HepG2 (cell line): ENCODE results near the gene EPHA10. TPM values are rescaled to one million over a fixed set of nuclear protein-coding genes. Genes with fewer than 3 reads are reported as not detected.

Source experiments
- ATAC-seq: fragments of 200-7000 bp; cut with Tn5 transposase; 3 replicates; pipeline ENCODE4 v1.9.1; 2020; ENCODE audit warnings: mild to moderate bottlenecking, moderate library complexity
- BruUV-seq: library from RNA; stranded (reverse); fragments of 400-500 nt; replicated peaks from 2 replicates; lab custom pipeline; 2021; lab: Mats Ljungman, UMichigan
- CTCF ChIA-PET: fragments of 300-600 bp; formaldehyde crosslinking; extraction: SDS; loops from one replicate; lab custom pipeline; 2021; ENCODE audit warnings: low total read pairs, inconsistent platforms, low intra/inter-chr PET ratio; lab: Yijun Ruan, JAX
- POLR2A ChIA-PET: fragments of 350-600 bp; sonication (Branson Sonifier 250); formaldehyde crosslinking; loops from one replicate; lab custom pipeline; 2020; ENCODE audit warnings: antibody characterized with exemption, inconsistent platforms; lab: Yijun Ruan, JAX
- DNase-seq: peaks from one replicate; pipeline ENCODE4 v3.0.0-alpha.2; 2015; ENCODE audit warnings: low spot score
- FAIRE-seq: peaks from 3 replicates; lab custom pipeline; 2011; peaks lifted over from hg19 to GRCh38; lab: Jason Lieb, UNC
- H2AFZ ChIP-seq: one replicate; pipeline ENCODE4 v1.6.1; 2011; ENCODE audit warnings: low read length, inconsistent platforms
- H3K27ac ChIP-seq: fragments of 300-600 bp; 3 replicates; pipeline ENCODE4 v1.8.0; 2011; ENCODE audit warnings: mixed run types, mild to moderate bottlenecking, mixed read lengths, low read length, inconsistent platforms; ENCODE audit not compliant: insufficient read depth; ENCODE audit errors: extremely low read length
- H3K27me3 ChIP-seq, 2 experiments: fragments of 200-600 bp in 1 of 2; 2 replicates in 1 of 2; 3 replicates in 1 of 2; pipeline versions ENCODE4 v1.6.0 to v1.8.0; 2011; ENCODE audit warnings: low read length in 2 of 2, mild to moderate bottlenecking in 2 of 2, moderate library complexity in 2 of 2, inconsistent platforms in 1 of 2; ENCODE audit not compliant: insufficient read depth in 2 of 2, control insufficient read depth in 1 of 2
- H3K36me3 ChIP-seq, 2 experiments: fragments of 200-600 bp in 1 of 2; replicated peaks in 1 of 2; 2 replicates in 1 of 2; 3 replicates in 1 of 2; pipeline versions ENCODE4 v1.5.1 to v1.8.0; 2011; ENCODE audit warnings: low read length in 2 of 2, inconsistent platforms in 1 of 2; ENCODE audit not compliant: insufficient read depth in 2 of 2, control insufficient read depth in 1 of 2
- H3K4me1 ChIP-seq: 2 replicates; pipeline ENCODE4 v1.5.1; 2012; ENCODE audit warnings: low read length, inconsistent platforms; ENCODE audit not compliant: insufficient read depth
- H3K4me2 ChIP-seq: 2 replicates; pipeline ENCODE4 v1.6.0; 2011; ENCODE audit warnings: low read depth, low read length, inconsistent platforms
- H3K4me3 ChIP-seq, 3 experiments: fragments of 200-600 bp in 1 of 3; sonication (generic), shearing (Covaris generic) in 1 of 3; replicated peaks in 1 of 3; 2 replicates each; pipeline ENCODE4 v1.5.1; 2011 to 2016; ENCODE audit warnings: low read length in 3 of 3, inconsistent platforms in 2 of 3, low read depth in 2 of 3, mild to moderate bottlenecking in 2 of 3, control low read depth in 1 of 3, mixed read lengths in 1 of 3; ENCODE audit not compliant: insufficient read depth in 1 of 3
- H3K79me2 ChIP-seq: one replicate; pipeline ENCODE4 v1.6.1; 2011; ENCODE audit warnings: low read length, inconsistent platforms; ENCODE audit not compliant: insufficient read depth
- H3K9ac ChIP-seq: 2 replicates; pipeline ENCODE4 v1.6.0; 2011; ENCODE audit warnings: mild to moderate bottlenecking, low read depth, low read length, inconsistent platforms; ENCODE audit not compliant: insufficient read depth
- H3K9me3 ChIP-seq: 2 replicates; pipeline ENCODE4 v1.5.1; 2012; ENCODE audit warnings: mild to moderate bottlenecking, low read length
- H4K20me1 ChIP-seq: 2 replicates; pipeline ENCODE4 v1.6.0; 2011; ENCODE audit warnings: inconsistent platforms, mild to moderate bottlenecking, low read length, moderate library complexity; ENCODE audit not compliant: insufficient read depth
- GPN1 ChIP-seq: sonication (generic); formaldehyde crosslinking; IDR thresholded peaks from 2 replicates; pipeline ENCODE4 v1.5.1; 2020; ENCODE audit warnings: missing genetic modification reagents, borderline replicate concordance
- MAX ChIP-seq: IDR thresholded peaks from 2 replicates; pipeline ENCODE4 v1.6.1; 2012; ENCODE audit warnings: inconsistent platforms
- PATZ1 ChIP-seq: sonication (generic); formaldehyde crosslinking; IDR thresholded peaks from 2 replicates; pipeline ENCODE4 v1.4.0; 2020; ENCODE audit warnings: missing genetic modification reagents
- UBTF ChIP-seq: sonication (generic); formaldehyde crosslinking; IDR thresholded peaks from 2 replicates; pipeline ENCODE4 v1.4.0; 2020; ENCODE audit warnings: mild to moderate bottlenecking, missing genetic modification reagents
- ZBTB14 ChIP-seq: sonication (generic); formaldehyde crosslinking; IDR thresholded peaks from 2 replicates; pipeline ENCODE4 v1.4.0; 2020; ENCODE audit warnings: missing genetic modification reagents
- ZFX ChIP-seq: sonication (generic); formaldehyde crosslinking; IDR thresholded peaks from 2 replicates; pipeline ENCODE4 v1.4.0; 2020; ENCODE audit warnings: mild to moderate bottlenecking, low read depth, missing genetic modification reagents, moderate library complexity
- ZFY ChIP-seq: sonication (generic); formaldehyde crosslinking; IDR thresholded peaks from 2 replicates; pipeline ENCODE4 v1.4.0; 2020; ENCODE audit warnings: missing genetic modification reagents
- ZNF768 ChIP-seq: sonication (generic); formaldehyde crosslinking; IDR thresholded peaks from 2 replicates; pipeline ENCODE4 v1.4.0; 2020; ENCODE audit warnings: missing genetic modification reagents
- ZNF777 ChIP-seq: sonication (generic); formaldehyde crosslinking; IDR thresholded peaks from 2 replicates; pipeline ENCODE4 v1.4.0; 2020; ENCODE audit warnings: missing genetic modification reagents
- WGBS: methylation state at CpG from one replicate; pipeline ENCODE4 v1.1.6; 2017; ENCODE audit warnings: low lambda C conversion rate; 5-methylcytosine and 5-hydroxymethylcytosine counted together
- in situ Hi-C: cut with HindIII; loops from 2 replicates; pipeline ENCODE4 v1.10.0; 2017; ENCODE audit warnings: low pct_unique_long_range_greater_than_20kb; ENCODE audit not compliant: extremely low pct_ligation_motif_present
- intact Hi-C: fragments of 100-400 bp; cut with micrococcal nuclease; formaldehyde crosslinking; loops from one replicate; pipeline ENCODE4 v1.10.0; 2022; ENCODE audit not compliant: unreplicated experiment
- polyA plus RNA-seq, 8 experiments: library from polyadenylated mRNA; depleted of rRNA in 3 of 8; stranded (reverse) in 7 of 8; unstranded in 1 of 8; fragments of >200 nt; fragmentation: Illumina TruSeq in 4 of 8; extraction: Trizol in 4 of 8; gene quantifications; 2 replicates each; pipeline versions ENCODE4 v1.2.1 to v1.2.3, GENCODE V29; 2011 to 2016; ENCODE audit warnings: low read depth in 4 of 8, missing spikeins in 1 of 8, mixed read lengths in 1 of 8; ENCODE audit not compliant: insufficient read depth in 1 of 8
- total RNA-seq, 5 experiments: library from RNA; depleted of rRNA; stranded (reverse); fragments of >200 nt; fragmentation: Illumina TruSeq; extraction: Trizol; gene quantifications; 2 replicates each; pipeline ENCODE4 v1.2.3, GENCODE V29; 2016; ENCODE audit warnings: low read depth in 1 of 5

Gene EPHA10
- total and polyA plus RNA-seq, 2 of the 13 experiments (the other 11 are each of a cell fraction or from before 2014, with no cell fraction given): 0.11 to 0.58 TPM

- DNase-seq (no peak), FAIRE-seq (no peak), ATAC-seq (peak; percentile 86)
- no TSS peak for BruUV-seq
- H3K79me2 ChIP-seq: no peaks in the 10 kb centered on the region
- no peaks in the 10 kb centered on the region for H3K9me3 ChIP-seq
- no peak overlapping the region for H3K27ac ChIP-seq
- POLR2A ChIA-PET: no interaction called here
- in situ Hi-C loops: no loop called here
- H3K27me3 ChIP-seq: peaks cover 6 to 39% of the 10 kb centered on the region in 2 experiments; a peak in 4 of 5 replicates
- H2AFZ ChIP-seq: no peak overlapping the region
- TF ChIP-seq ZNF777 (CRISPR knock-in tag): peak; percentile 97
- no peak for TF ChIP-seq GPN1 (CRISPR knock-in tag)
- TF ChIP-seq ZFY: peak; percentile 36; the same call in 1 of the 2 replicates
- TF ChIP-seq ZFX (CRISPR knock-in tag): peak; percentile 40; the same call in 1 of the 2 replicates
- TF ChIP-seq ZNF768 (CRISPR knock-in tag): no peak
- TF ChIP-seq MAX: peak; percentile 24; the same call in 1 of the 2 replicates
- peak; percentile 62; the same call in 1 of the 2 replicates for TF ChIP-seq ZBTB14
- TF ChIP-seq UBTF: peak; percentile 17; the same call in 1 of the 2 replicates
- TF ChIP-seq PATZ1 (CRISPR knock-in tag): peak; percentile 50; the same call in 1 of the 2 replicates
- WGBS: 4% methylated on average over 23 of the region's 105 CpGs
- peaks cover 14% of the 10 kb centered on the region; the same call in 1 of the 2 replicates for H3K4me1 ChIP-seq
- CTCF ChIA-PET: no interaction called here
- intact Hi-C loops: no loop called here
- no peak overlapping the region for H3K9ac ChIP-seq
- H3K4me3 ChIP-seq: peak overlapping the region; percentile 21 to 64 (median 33); a peak in 4 of 6 replicates
- peak overlapping the region; percentile 65 for H3K4me2 ChIP-seq
- H3K36me3 ChIP-seq: no peaks in the 10 kb centered on the region
- H4K20me1 ChIP-seq: no peaks in the 10 kb centered on the region
Measured at GRCh38 chr1:37752583-37753471, 12.1 kb downstream of the EPHA10 start.
